RWPE1 (cell line): ENCODE data around the gene NFS1.

Experiments used
- CTCF ChIA-PET: fragments of 350-600 bp; sonication (Branson Sonifier 250); formaldehyde crosslinking; extraction: SDS; loops from one replicate; lab custom pipeline; 2021; lab: Yijun Ruan, JAX
- POLR2A ChIA-PET: fragments of 400-600 bp; formaldehyde crosslinking; extraction: SDS; loops from one replicate; lab custom pipeline; 2020; ENCODE audit warnings: antibody characterized with exemption; ENCODE audit not compliant: low non-redundant PET; lab: Yijun Ruan, JAX
- DNase-seq: peaks from one replicate; pipeline ENCODE4 v3.0.0; 2012; ENCODE audit warnings: low spot score
- H3K27ac ChIP-seq: fragments of 450-650 bp; 2 replicates; pipeline ENCODE4 v1.5.1; 2017
- TF ChIP-seq, protein P1 (sequence below): fragments of 450-650 bp; conservative IDR thresholded peaks from 2 replicates; pipeline ENCODE4 v1.5.1; 2017; ENCODE audit warnings: low read depth, mild to moderate bottlenecking

Gene NFS1

DNA sequence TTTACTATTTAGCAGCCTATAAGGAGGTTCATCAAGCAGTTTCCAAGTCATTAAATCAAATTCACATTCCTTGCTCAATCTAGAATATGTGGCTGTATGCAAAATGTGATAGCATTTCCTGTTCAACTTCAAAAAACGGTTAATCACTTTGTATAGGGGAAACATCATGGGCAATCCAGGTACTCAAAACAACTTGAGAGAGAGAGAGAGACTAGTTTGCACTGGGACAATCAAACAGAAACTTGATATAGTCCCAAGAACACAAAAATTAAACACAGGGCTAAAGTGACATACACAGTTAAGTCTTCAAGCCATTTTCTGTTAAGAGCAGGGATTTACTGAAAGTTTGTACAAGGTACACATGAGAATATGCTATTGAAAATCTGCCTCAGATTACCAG is 41.9 kb downstream of the NFS1 start:
- TF ChIP-seq, protein P1, sequence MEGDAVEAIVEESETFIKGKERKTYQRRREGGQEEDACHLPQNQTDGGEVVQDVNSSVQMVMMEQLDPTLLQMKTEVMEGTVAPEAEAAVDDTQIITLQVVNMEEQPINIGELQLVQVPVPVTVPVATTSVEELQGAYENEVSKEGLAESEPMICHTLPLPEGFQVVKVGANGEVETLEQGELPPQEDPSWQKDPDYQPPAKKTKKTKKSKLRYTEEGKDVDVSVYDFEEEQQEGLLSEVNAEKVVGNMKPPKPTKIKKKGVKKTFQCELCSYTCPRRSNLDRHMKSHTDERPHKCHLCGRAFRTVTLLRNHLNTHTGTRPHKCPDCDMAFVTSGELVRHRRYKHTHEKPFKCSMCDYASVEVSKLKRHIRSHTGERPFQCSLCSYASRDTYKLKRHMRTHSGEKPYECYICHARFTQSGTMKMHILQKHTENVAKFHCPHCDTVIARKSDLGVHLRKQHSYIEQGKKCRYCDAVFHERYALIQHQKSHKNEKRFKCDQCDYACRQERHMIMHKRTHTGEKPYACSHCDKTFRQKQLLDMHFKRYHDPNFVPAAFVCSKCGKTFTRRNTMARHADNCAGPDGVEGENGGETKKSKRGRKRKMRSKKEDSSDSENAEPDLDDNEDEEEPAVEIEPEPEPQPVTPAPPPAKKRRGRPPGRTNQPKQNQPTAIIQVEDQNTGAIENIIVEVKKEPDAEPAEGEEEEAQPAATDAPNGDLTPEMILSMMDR, result no peak
- no peak overlapping the region for H3K27ac ChIP-seq
- DNase-seq, result no peak
- POLR2A ChIA-PET, result interaction anchor here (0.8 kb wide), 1 partner anchor 19 kb away, joined by 4 read pairs; no protein-coding TSS in a partner anchor
- CTCF ChIA-PET, result interaction anchor here (0.5 to 0.6 kb wide), 2 partner anchors 26 to 182 kb away, joined by 3 to 5 read pairs; no protein-coding TSS in a partner anchor

DNA sequence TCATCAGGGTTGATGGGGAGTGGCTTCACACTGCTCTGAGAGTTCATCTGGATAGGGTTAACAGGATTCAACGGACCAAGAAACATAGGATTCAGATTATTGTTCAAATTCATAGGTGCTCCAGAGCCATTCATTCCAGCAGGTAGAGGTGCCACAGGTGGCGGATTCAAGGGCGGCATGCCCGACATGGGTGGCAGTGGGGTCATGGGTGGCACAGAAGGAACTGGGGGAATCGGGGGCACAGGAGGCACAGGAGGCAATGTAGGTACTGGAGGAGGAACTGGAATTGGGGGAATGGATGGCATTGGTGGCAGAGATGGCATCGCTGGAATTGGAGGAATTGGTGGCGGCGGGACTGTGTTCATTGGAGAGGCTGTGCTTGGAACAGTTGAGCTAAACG is 44.7 kb downstream of the NFS1 start:
- CTCF ChIA-PET, result interaction anchor here (0.8 to 1.1 kb wide), 2 partner anchors 12 to 35 kb away, joined by 3 to 4 read pairs; no protein-coding TSS in a partner anchor
- DNase-seq, result no peak
- TF ChIP-seq, protein P1, result no peak
- no peak overlapping the region for H3K27ac ChIP-seq
- POLR2A ChIA-PET, result no interaction called here

DNA sequence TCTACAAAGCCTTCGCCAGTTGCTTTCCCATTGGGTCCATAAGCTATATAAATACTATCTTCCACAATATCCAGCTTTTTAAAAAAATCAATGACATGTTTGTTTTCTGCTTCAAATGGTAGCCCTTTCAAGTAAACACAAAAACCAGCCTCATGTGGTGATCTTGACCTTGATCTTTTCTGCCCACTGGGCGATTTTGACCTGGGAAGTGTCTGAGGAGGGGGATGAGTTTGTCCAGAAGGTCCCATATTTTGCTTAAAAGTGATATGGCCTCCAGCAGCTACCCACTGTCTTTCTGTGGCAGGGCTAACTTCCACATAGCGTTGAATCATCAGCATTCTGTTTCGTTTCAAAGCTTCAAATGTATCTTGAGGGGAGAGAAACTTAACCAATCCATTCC is 45.3 kb downstream of the NFS1 start:
- CTCF ChIA-PET, result interaction anchor here (0.8 to 1.1 kb wide), 2 partner anchors 11 to 35 kb away, joined by 3 to 4 read pairs; no protein-coding TSS in a partner anchor
- TF ChIP-seq, protein P1, result no peak
- H3K27ac ChIP-seq, result no peak overlapping the region
- DNase-seq, result no peak
- POLR2A ChIA-PET, result no interaction called here

DNA sequence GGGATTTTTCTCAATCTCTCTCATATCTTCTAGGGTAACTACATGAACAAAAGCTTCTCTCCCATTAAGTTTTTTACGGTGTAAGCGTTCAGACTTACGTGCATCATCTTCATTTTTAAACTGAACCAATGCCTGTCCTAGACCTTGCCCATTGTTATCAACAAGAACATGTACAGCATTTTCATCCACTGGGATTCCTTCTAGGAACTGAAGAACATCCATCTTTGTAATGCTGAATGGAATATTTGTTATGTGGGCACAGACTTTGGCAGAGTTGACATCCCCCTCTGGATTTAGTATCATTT is 45.8 kb downstream of the NFS1 start:
- TF ChIP-seq, protein P1, result no peak
- no peak for DNase-seq
- CTCF ChIA-PET, result interaction anchor here (0.6 kb wide), 1 partner anchor 1948 kb away, joined by 4 read pairs; no protein-coding TSS in a partner anchor
- H3K27ac ChIP-seq, result no peak overlapping the region
- POLR2A ChIA-PET, result no interaction called here

DNA sequence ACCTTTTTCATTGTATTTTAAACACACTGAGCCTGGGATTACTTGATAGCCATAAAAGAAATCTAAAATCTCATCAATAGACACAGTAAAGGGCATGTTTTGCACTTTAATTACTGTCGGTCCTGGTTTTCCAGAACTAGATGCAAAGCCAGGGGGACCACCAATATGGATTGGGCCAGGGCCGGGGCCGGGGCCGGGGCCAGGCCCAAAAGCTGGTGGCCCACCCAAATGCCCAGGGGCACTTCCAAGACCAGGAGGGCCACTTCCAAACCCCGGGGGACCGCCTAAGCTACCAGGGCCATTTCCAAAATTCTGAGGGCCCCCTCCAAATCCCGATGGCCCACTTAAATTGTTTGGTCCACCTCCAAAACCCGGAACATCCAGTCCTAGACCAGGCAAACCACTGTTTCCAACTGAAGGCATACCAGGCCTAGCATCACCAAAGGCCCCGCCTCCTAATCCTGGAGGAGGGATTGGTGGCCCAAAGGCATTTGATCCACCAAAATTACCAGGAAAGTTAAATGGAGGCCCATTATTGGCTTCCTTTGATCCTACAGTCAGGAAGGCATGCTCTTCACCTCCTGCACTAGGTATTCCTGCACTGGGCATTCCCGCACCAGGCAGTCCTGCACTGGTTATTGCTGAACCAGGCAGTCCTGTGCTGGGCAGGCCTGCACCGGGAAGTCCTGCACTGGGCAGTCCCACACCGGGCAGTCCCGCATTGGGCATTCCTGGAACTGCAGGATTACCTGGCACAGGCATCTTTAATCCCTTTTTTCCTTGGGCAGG is 46.3 kb downstream of the NFS1 start:
- CTCF ChIA-PET, result interaction anchor here (0.6 kb wide), 2 partner anchors 142 to 1947 kb away, joined by 3 to 4 read pairs; no protein-coding TSS in a partner anchor
- TF ChIP-seq, protein P1, result no peak
- 0 out of 2 replicates have a peak overlapping the region, but pooled peaks have one; percentile 0 for H3K27ac ChIP-seq
- no peak for DNase-seq
- POLR2A ChIA-PET, result no interaction called here

DNA sequence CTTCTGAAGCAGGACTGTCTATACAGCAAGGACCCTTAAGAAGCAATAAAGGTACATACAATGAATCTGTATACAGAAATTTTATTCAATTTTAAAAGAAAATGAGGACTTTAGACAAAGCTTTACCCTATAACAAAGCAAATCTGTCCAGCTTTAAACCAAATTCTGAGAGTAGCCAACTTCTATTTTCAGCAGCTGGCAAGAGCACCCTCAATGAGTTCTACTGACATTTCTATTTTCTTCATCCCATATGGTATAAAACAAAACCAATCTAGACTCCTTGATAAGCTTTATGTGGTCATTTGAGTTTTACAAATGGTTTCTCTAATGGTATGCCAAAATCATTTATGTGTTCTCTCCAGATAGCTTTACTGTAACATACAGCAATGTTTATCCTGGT is 47.2 kb downstream of the NFS1 start:
- no peak for DNase-seq
- TF ChIP-seq, protein P1, result no peak
- ChIA-PET POLR2A (interaction anchor here (0.8 kb wide), 1 partner anchor 12 kb away, joined by 3 read pairs; no protein-coding TSS in a partner anchor), CTCF (interaction anchor here (0.6 kb wide), 2 partner anchors 62 to 141 kb away, joined by 3 to 4 read pairs; no protein-coding TSS in a partner anchor)
- H3K27ac ChIP-seq, result no peak overlapping the region
